HG03457 (cell line): ENCODE results near the gene SLC1A2.

Source experiments
- ATAC-seq: cut with Tn5 transposase; IDR thresholded peaks from one replicate; pipeline ENCODE4 v1.9.1; 2021; ENCODE audit warnings: moderate number of reproducible peaks; ENCODE audit not compliant: unreplicated experiment

SLC1A2 gene

DNA sequence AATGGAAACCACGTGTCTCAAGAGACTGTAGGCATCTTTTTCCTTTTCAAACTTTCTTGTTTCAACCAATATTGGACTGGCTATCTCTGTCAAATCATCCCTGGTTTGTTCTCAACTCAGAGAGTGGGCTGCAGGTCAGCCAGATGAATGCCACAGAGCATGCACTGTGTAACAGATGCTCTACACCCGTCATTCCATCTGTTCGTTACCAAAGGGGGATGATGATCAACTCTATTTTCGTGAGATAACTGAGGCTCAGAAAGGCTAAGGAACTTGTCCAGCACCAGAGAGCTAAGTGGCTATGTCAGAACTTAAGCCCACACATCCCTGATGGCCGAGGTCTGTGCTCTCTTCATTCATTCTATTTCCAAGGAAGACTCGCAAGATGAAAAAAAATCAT lies 42.1 kb downstream of the SLC1A2 start:
- no peak for ATAC-seq

DNA sequence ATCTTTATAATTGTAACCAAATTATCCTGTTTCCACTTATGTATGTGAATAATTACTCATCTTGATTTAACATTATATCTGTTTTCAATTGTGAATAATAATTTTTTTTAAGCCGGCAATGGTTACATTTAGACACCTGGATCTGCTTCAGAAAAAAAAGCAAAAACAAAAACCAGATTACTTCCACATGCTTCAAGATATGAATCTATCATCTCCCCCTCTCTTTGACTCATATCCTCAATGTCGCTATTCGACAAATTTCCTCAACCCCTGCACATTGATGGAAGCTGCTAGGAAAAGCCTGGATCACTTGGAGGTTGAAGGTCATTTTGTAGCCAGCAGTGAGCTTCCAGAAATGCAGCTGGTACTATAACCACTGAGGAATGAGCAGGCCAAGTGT lies 42.7 kb downstream of the SLC1A2 start:
- no peak for ATAC-seq

DNA sequence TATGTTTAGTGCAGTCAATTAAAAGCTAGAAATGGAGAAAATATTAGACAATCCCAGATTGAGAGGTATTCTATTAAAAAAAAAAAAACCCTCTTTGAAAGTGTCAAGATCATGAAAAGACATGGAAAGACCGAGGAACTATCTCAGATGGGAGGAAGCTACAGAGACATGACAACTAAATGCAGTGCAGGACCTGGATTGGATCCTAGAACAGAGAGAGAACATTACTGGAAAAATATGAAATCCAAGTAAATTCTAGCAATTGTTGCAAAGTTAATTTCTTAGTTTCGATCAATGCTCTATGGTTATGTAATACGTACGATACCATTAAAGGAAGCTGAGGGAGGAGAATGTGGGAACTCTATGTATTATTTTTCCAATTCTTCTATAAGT lies 43.2 kb downstream of the SLC1A2 start:
- no peak for ATAC-seq

DNA sequence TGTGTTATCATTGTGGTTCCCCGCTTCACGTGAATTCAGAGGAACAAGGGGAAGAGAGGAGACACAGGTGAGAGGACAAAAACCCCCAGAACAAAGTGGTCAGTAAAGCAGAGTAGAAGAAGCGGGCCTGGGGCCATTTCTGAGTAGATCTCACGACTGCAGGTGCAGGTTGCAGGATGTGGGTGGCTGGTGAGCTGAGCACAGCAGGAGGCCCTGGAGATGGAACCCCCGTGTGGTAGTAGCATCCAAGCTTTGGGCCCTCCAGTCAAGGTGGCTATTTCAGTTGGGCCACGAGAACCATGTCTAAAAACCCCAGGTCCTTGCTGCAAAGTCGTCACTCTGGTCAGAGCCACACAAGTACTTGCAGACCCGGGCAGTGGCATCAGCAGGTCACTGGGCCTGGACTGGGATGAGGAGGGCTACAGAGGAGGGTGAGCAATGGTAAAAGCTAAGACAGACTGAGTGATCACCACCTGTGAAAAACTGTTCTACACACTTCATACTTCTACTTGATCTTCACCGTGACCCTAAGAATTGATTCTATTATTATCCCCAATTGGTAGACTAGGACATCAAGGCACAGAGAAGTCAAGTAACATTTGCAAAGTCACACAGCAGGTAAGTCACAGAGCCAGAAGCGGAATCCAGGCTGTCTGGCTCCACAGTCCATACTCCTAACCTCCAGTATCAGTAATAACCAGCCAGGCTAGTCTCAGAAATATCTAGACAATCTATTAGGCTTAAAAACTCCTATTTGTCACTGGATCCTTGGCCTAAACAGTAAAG lies 43.8 kb downstream of the SLC1A2 start:
- no peak for ATAC-seq

DNA sequence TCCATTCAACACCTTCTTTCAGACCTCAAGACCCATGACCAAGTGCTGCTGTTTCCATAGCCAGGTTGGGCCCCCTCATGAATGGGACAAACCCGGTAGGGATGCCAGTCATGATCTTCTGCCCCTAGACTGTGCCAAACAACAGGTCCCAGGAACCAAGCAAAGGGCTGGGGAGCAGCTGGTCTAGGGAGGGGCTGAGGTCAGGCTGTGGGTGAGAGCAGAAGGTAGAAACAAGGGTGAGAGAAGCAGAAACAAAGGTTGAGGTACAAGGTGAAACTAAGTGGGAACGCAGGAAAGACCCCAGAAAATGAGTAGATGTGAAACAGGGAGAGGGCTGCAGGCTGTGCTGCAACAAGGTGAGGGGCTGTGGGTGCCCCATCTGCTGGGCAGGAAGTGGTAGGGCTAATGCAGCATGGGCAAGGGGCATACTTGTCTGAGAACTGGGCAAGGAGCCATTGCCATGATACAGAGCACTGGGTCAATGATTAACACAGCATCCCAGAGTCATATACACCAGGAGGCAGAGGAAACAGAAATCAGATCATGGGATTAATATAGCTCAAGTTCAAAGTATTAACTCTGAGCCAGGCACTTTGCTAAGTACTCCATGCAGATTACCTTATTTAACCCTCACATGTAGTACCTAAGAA lies 45.9 kb downstream of the SLC1A2 start:
- no peak for ATAC-seq

DNA sequence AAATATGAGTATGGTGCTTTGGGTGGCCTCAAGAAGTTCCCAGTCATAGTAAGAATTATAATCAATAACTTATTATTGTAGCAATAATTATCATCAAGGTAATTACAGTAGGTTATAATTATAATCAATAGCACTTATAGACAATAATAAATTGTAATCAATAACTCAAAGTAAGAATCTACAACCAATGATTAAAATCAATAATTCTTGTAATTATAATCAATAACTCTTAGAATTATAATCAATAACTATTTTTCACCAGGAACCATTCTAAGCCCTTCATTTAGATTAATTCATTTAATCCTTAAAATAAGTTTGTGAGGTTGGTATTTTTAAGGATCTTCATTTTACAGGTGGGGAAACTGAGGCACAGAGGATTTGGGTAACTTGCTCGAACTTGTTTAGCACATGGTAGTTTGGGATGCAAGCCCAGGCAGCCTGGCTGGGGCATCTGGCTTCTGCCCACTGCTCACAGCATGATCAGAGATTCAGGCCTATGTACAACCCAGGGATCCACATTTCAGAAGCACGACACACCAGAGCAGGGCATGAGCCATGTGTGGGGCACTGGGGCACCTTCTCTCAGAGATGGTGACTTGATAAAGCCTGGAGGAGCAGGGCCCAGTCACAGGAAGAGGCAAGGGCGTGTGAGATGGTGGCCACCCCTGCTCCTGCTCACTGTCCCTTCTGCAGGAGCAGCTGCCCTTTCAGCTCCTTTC lies 46.6 kb downstream of the SLC1A2 start:
- ATAC-seq, result no peak

DNA sequence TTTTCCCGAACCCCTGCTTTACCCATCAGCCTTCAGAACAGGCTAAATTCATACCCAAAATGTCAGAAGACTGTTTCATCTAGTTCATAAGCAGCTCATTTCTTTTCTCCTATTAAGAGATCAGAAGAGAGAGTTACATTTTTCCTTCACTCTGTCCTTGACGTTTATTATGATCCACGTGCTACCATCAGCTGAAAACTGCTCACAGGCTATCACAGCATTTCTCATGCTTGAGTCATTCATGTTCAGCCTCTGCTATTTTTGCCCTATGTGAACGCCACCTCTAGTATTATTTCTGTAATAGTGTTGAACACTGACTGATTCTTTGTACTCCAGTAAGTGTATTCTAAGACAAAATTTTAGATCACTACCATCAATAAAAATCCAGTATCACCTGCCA lies 51.9 kb downstream of the SLC1A2 start:
- no peak for ATAC-seq

DNA sequence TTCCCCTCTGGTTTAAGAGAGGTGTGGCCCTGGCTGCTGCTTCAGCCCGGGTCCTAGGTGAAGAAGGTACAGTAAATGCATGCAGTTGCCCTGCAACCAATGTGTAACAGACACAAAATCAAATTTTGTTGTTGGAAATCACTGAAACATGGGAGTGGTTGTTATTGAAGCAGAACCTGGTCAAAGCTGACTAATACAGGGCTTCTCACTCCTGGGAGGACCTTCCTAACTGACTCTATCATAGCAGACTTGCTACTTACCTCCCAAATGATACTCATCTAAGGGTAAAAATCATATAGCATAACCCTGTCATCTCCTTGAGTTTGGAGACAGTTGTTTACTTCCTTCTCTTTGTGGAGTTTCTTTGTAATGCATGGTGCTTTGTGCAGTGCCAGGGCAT lies 52.6 kb downstream of the SLC1A2 start:
- no peak for ATAC-seq

DNA sequence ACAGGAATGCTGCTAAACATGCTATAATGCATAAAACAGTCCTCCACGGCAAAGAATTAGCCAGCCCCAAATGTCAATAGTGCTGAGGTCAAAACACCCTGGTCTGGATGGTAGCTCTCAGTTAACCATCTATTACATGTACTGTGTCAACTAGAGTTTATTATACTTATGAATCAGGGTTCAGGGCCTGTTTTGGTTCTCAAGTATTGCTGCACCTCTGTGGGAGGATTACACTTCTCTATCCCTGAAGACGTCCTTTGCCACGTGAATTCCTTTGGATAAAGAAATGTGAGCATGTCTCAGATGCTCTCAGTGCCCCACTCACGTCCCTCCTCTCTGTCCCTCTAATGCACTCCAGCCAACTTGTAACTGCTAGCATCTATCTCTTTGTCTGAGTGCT lies 53.4 kb downstream of the SLC1A2 start:
- no peak for ATAC-seq

DNA sequence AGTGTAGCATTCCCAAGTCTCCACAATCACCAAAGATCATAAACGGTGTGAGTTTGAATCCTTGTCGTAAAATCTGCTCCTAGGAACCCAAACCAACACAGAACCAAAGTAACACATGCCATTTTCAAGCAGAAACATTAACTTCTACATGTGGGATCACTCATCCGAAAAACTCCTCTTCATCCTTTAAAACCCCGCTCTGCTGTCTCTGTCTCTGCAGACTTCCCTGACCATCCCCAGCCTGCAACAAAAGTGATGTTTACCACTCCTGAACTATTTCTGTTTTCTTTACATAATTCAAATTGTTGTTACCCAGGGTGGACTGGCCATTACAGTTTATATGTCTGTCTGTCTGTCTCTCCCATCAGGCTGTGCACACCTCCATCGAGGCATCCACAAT lies 54.0 kb downstream of the SLC1A2 start:
- no peak for ATAC-seq

DNA sequence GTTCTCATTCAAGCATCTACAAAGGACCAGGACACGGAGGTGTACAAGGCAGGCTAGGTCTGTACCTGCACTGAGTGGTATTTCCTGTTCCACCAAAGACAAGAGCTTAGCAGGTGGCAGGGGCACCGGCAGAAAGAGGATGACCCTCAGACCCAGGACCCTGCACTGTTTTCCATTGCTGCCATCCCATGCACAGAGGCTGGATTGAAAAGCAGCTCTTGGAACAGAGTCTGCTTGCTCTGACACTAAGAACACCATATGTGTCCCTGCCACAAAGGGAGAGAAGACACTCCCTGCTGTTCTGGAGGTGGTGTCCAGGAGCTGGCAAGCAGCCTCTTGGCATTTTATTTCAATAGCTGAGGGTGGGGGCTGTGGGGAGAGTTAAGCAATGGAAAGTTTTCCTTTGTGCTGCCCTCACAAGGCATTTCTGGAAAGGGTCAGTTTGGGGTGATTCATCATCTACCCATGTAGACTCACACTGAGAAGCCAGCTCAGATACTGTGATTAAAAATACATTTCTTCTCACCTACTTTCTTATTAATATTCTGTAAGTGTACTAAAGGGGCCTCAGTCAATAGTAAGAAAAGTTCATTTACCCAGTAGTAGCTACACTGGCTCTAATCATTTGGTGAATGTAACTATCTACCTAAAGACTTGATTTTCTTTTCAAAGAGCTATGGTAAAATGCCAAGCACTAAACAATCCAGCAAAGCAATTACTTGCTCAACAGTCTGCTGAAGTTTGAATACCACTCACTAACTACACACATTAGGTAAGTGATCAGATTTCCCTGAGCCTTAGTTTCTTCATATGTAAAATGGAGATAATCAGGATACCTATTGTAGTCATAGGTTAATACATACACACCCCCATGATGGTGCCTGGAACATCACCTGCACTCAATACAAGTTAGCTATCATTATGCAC lies 55.2 kb downstream of the SLC1A2 start:
- no peak for ATAC-seq

DNA sequence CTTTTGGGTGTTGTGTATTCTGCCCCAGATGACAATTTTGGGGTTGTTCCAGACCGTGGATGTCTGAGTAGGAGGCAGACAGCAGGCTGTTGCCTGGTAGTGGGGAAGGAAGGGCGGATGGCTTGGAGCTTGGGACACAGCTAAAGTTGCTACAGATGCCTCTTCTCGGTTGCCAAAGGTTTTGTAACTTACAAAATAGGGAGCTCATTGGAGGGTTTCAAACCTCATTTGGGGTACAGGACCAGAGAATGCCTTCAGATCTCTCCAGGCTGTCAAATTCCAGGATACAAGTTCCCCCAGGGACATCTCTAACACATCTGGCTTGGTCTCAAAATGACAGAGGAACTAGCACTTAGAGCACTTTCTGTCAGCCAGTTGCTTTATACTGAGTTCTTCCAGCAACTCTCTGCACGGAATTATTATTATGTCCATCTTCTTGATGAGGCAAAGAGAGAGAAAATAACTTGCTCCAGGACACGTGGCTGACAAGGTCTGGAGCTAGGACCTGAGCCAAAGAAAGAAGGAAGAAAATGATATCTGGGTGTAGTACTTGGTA lies 56.0 kb downstream of the SLC1A2 start:
- ATAC-seq, result no peak

DNA sequence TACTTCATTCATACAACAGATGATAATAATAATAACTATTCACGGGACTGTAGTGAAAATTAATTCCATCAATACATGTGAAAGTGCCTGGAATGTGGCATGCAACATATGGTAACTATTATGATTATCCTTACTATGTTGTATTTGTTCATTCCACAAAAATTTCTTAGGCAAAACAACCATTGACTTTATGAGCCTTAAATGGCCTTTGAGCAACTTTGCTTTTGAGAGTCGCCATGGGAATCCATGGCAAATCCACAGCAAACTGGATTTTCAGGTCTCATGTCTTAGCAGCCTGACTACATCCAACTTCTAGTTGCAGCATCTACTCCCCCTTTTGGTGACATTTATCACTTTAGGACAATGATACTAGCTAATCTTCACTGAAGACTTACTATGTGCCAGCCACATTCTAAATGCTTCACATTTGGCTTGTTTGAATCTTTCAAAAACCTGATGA lies 56.8 kb downstream of the SLC1A2 start:
- ATAC-seq, result no peak

DNA sequence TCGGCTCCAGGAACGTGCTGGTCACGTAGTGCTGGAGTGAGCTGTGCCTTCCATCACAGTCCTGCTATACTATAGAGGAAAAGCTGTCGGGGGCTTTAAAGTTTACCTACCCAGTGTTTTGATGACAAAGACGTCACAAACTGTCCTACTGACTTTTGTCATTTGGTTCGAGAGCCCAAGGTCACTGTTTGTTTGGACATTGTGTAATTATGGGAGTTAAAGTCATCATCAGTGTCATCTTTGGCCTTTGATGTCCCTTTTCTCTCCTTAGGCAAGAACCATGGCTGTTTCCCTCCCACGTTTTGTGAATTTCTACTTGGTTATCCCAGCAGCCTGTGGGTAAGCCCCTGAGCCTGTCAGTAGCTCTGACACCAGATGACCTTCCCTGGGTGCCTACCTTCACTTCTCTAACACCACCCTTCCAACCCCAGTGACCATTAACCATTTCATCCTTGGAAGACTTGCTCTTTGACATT lies 59.3 kb downstream of the SLC1A2 start:
- no peak for ATAC-seq

DNA sequence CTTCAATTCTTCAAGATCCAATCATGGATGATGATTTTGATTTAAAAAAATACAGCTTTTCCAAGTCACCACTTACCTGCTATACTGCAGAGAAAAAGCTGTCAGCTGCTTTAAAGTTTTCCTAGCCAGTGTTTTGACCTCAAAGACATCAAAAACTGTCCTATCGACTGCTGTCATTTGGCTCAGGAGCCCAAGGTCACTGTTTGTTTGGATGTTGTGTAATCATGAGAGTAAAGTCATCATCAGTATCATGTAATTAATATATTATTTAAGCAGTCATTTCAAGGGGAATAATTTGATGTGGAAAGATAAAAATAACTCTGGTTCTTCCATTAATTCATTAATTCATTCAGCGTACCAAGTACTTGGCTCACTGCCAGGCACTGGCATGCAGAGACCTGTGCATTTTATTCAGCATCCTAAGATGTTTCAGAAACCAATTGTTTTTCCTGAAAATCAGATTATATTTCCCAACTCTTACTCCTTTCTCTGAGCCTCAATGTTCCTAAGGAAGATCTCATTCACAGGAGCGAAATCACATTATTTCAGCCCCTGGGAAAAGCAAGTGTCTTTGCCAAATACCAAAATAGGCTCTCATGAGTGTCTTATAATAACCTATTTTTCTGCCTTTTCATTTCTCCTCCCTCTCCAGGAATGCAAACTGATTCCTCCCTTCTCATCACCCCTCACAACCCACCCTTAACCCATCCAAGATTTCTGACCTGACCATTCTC lies 59.9 kb downstream of the SLC1A2 start:
- no peak for ATAC-seq

DNA sequence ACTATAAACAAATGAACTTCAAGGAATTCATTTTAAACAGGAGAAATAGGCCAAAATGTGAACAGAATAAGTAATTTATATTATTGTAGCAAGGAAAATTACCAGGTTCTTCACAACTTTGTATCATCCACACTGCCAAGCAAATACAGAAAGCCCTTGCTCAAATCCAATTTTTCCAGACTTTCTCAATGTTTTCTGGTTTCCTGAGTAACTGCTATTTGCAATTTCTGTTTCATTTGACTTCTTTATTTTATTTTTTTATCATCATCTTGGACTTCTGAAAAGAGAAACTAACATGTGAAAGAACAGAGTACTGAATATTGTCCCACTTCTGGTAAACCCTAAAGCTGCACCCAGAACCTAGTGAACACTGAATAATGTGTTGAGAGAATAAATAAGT lies 61.0 kb downstream of the SLC1A2 start:
- ATAC-seq, result no peak

DNA sequence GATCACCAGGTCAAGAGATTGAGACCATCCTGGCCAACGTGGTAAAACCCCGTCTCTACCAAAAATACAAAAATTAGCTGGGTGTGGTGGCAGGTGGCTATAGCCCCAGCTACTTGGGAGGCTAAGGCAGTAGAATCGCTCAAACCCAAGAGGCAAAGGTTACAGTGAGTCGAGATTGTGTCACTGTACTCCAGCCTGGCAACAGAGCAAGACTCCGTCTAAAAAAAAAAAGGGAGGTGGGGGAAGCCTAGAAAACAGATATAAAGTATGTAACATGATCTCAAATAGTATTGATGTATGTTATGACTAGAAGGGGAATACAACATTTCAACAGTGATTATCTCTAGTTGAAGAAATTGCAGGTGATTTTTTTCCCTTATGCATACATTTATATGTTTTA lies 61.4 kb downstream of the SLC1A2 start:
- ATAC-seq, result no peak

DNA sequence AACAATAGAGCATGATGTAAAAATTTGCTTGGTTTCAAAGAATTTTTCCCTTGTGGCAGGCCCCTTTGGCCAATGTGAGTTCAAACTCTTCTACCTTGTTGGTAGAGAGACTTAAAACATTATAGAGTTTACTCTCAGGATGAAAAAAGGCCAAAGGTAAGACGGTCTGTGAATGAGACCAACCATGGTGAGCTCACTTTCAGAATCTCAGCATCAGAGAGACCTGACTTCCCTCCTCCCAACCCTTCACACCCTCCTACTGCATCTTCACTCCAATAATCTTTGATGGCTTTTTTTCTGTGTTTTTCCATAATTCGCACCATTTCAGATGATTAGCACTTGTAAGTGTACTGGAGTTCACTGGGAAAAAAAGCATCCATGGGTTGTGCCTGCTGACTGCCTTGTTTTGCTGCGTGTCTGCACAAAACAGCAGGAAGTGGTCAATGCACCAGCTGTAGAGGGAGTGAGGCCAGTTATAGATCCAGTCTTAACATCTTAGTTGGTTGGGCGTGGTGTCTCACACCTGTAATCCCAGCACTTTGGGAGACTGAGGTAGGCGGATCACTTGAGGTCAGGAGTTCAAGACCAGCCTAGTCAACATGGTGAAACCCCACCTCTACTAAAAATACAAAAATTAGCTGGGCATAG lies 64.1 kb downstream of the SLC1A2 start:
- no peak for ATAC-seq

DNA sequence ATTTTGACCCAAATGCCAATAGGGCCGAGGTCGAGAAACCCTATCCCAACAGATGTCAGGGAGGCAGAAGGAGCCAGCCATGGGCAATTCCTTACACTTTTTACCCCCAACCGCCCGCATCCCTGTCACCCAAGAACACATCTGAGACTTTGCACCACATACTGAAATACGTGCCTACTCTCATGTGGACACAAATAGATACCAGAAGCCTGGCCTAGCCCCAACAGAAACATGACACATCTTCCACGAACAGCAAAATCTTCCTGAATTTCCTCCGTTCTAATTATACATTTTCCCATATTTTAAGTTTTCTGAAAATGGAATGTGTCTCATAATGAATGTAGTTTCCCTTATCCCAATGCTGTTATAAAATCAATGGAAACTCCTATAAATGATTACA lies 64.7 kb downstream of the SLC1A2 start:
- no peak for ATAC-seq
